Ascending aorta (tissue), 2 donors: Measurements from ENCODE around the gene TNFSF12. TPM values are rescaled to one million over a fixed set of nuclear protein-coding genes. Genes with fewer than 3 reads are reported as not detected.
A peak's percentile ranks its signal among the peaks of the same experiment; 100 is the strongest.

ENCODE experiments used
- DNase-seq, 2 donors: peaks; one replicate each; pipeline ENCODE4 v3.0.0-alpha.2; 2019; ENCODE audit warnings: low spot score in 2 of 2
- H3K27ac ChIP-seq, 2 donors: fragments of 200-600 bp; sonication (generic); one replicate each; pipeline ENCODE4 v1.5.1; 2016 to 2017; ENCODE audit warnings: mild to moderate bottlenecking in 1 of 2
- H3K27me3 ChIP-seq: fragments of 200-600 bp; sonication (generic); one replicate; pipeline ENCODE4 v1.5.1; 2017
- H3K36me3 ChIP-seq, 2 donors: fragments of 200-600 bp; sonication (generic); one replicate each; pipeline ENCODE4 v1.5.1; 2016
- H3K4me1 ChIP-seq, 2 donors: fragments of 200-600 bp; sonication (generic); one replicate each; pipeline ENCODE4 v1.5.1; 2016 to 2017; ENCODE audit warnings: mild to moderate bottlenecking in 1 of 2
- H3K4me3 ChIP-seq, 2 donors: fragments of 200-600 bp; sonication (generic); one replicate each; pipeline ENCODE4 v1.5.1; 2016 to 2017; ENCODE audit warnings: mild to moderate bottlenecking in 1 of 2
- H3K9me3 ChIP-seq, 2 donors: fragments of 200-600 bp; sonication (generic); one replicate each; pipeline ENCODE4 v1.5.1; 2016
- CTCF ChIP-seq, 3 experiments: fragments of 200-600 bp in 2 of 3; fragments of 450-650 bp in 1 of 3; sonication (generic) in 2 of 3; IDR thresholded peaks; one replicate each; pipeline ENCODE4 v1.5.1; 2016 to 2019; ENCODE audit warnings: antibody characterized with exemption in 3 of 3, mild to moderate bottlenecking in 1 of 3, moderate library complexity in 1 of 3
- intact Hi-C: fragments of 100-400 bp; cut with DNase I; formaldehyde crosslinking; loops from one replicate; pipeline ENCODE4 v1.15.1; 2023
- total RNA-seq: library from RNA; depleted of rRNA; stranded (reverse); fragments of >200 nt; gene quantifications from one replicate; pipeline ENCODE4 v1.1.0, GENCODE V29; 2016

Gene TNFSF12
- total RNA-seq, 1 donor from 2014 or later, result 88.6 TPM

DNA sequence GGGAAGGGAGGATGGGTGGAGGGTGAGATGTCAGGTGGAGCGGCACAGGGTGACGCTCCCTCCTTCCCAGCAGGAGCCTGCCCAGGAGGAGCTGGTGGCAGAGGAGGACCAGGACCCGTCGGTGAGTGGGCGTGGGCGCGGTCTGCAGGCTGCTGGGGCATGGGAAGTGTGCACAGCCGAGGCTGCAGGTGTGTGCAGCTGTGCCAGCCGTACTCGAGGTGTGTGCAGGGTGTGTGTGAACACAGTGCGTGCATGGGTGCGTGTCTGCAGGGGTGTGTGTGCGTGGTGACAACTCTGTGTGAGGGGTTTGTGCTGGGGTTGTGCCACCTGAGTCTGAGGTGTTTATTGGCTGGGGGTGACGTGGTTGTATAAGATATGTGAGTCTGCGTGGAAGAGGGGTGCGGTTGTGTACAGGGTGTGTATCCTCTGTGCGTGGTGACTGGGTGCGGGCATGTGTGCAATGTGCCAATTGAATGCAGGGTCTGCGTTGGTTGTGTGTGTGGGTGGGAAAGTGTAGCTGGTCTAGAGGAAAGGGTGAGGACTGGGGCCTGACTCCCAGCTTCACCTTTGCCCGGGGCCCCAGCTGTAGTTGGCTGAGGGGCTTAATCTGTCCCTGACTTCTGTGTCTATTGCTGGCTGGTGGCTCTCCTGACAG lies 670 bp downstream of the TNFSF12 start:
- DNase-seq, result no peak
- TF ChIP-seq CTCF (IDR thresholded peaks at IDR 0.05), result no peak
- Histone ChIP-seq H3K9me3 (no peaks in the 10 kb centered on the region), H3K4me1 (peaks cover 0 to 8% of the 10 kb centered on the region in 2 donors), H3K27ac (peak overlapping the region; percentile 89 to 92), H3K36me3 (peaks cover 4 to 7% of the 10 kb centered on the region in 2 donors), H3K4me3 (peak overlapping the region; percentile 65 to 74), H3K27me3 (no peaks in the 10 kb centered on the region)
- intact Hi-C loops, result loop anchor here (1.0 kb wide), 1 partner anchor 12 kb away; the partner anchor contains the start of gene SENP3

DNA sequence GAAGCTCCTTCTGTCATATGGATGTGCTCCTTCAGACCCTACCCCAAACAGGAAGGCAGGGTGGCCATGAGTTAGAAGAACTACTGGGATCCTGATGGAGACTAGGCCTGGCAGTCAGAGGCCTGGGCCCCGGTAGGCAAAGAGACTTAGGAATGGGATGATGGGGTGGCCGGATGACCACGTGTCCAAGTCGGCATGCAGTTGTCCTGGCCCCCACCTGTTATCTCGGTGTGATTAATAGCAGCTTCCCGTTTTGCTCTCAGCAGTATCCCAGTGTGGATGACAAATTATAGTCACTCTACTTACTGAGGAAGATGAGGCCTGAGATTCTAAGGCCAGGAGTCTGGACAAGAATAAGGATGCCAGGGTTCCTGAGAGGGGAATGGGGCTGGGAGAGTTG lies 1.5 kb downstream of the TNFSF12 start:
- H3K27me3 ChIP-seq, result no peaks in the 10 kb centered on the region
- H3K4me3 ChIP-seq, result peak overlapping the region in 1 of 2 donors; percentile 74
- no peak for TF ChIP-seq CTCF (IDR thresholded peaks at IDR 0.05)
- no peak for DNase-seq
- H3K27ac ChIP-seq, result peak overlapping the region; percentile 89 to 92
- intact Hi-C loops, result no loop called here
- no peaks in the 10 kb centered on the region for H3K9me3 ChIP-seq
- peaks cover 0 to 8% of the 10 kb centered on the region in 2 donors for H3K4me1 ChIP-seq
- peaks cover 4 to 7% of the 10 kb centered on the region in 2 donors for H3K36me3 ChIP-seq

DNA sequence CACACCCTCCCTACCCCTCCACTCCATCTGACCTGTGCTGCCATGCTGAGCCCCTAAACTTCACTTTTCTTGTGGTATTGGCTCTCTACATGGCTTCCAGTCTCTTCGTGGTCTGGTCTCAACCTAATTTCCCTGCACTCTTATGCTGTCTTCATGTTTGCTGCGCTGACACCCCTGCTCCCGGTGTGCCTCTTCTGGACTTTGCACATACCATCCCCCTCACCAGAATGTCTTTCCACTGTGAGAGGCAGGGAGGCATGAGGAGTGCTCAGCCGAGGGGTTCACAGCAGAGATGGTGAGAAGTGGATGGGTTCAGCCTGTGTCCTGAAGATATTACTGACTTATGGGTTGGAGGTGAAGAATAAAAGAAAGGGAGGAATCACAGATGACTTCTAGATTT lies 2.5 kb downstream of the TNFSF12 start:
- H3K4me3 ChIP-seq, result no peak overlapping the region
- no peaks in the 10 kb centered on the region for H3K27me3 ChIP-seq
- peak in 1 of 2 donors; percentile 59 for DNase-seq
- no peak overlapping the region for H3K27ac ChIP-seq
- peaks cover 0 to 8% of the 10 kb centered on the region in 2 donors for H3K4me1 ChIP-seq
- H3K9me3 ChIP-seq, result no peaks in the 10 kb centered on the region
- intact Hi-C loops, result no loop called here
- H3K36me3 ChIP-seq, result peaks cover 4 to 7% of the 10 kb centered on the region in 2 donors
- no peak for TF ChIP-seq CTCF (IDR thresholded peaks at IDR 0.05)

DNA sequence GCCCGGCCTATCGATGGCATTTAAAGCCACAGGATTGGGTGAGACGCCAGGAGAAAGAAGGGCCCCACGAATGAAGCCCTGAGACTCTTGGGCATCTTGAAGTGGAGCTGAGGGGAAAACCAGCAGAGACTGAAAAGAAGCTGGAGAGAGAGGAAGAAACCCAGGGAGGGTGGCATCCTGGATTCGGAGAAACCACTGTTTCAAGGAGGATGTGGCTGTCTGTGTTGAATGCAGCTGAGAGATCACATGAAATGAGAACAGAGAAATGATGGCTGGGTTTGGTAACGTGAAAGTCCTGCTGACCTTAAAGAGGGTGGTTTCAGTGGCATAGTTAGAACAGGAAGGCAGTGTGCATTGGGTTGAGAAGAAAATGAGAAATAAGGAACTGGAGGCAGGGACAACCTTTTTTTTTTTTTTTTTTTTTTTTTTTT lies 3.8 kb downstream of the TNFSF12 start:
- no peaks in the 10 kb centered on the region for H3K27me3 ChIP-seq
- H3K4me1 ChIP-seq, result peaks cover 0 to 11% of the 10 kb centered on the region in 2 donors
- peak in 1 of 2 donors; percentile 57 for DNase-seq
- H3K36me3 ChIP-seq, result peaks cover 4 to 7% of the 10 kb centered on the region in 2 donors
- intact Hi-C loops, result no loop called here
- no peaks in the 10 kb centered on the region for H3K9me3 ChIP-seq
- H3K27ac ChIP-seq, result no peak overlapping the region
- no peak for TF ChIP-seq CTCF (IDR thresholded peaks at IDR 0.05)
- no peak overlapping the region for H3K4me3 ChIP-seq

GRCh38 chr17:7553356-7553755 lies 4.5 kb downstream of the TNFSF12 start:
- no peak for TF ChIP-seq CTCF (IDR thresholded peaks at IDR 0.05)
- Histone ChIP-seq H3K4me1 (peaks cover under 1 to 12% of the 10 kb centered on the region in 2 donors), H3K27me3 (no peaks in the 10 kb centered on the region), H3K36me3 (peaks cover 4 to 7% of the 10 kb centered on the region in 2 donors), H3K4me3 (no peak overlapping the region), H3K27ac (peak overlapping the region in 1 of 2 donors; percentile 33), H3K9me3 (no peaks in the 10 kb centered on the region)
- intact Hi-C loops, result no loop called here
- no peak for DNase-seq
